Endothelial cell (in vitro differentiated cells): ENCODE data around the gene PACRG. TPM values are rescaled to one million over a fixed set of nuclear protein-coding genes. Genes with fewer than 3 reads are reported as not detected.

ENCODE experiments used
- DNase-seq: peaks from one replicate; pipeline ENCODE4 v3.0.0; 2021; ENCODE audit warnings: low spot score
- H3K27ac Mint-ChIP-seq: one replicate; pipeline ENCODE4 v1.8.0; 2021; ENCODE audit warnings: mixed read lengths, inconsistent platforms; ENCODE audit not compliant: unreplicated experiment
- H3K27me3 Mint-ChIP-seq: one replicate; pipeline ENCODE4 v1.8.0; 2021; ENCODE audit warnings: mild to moderate bottlenecking, moderate library complexity, mixed read lengths, inconsistent platforms; ENCODE audit not compliant: unreplicated experiment
- H3K36me3 Mint-ChIP-seq: one replicate; pipeline ENCODE4 v1.8.0; 2021; ENCODE audit warnings: mild to moderate bottlenecking, low read depth, mixed read lengths, inconsistent platforms; ENCODE audit not compliant: unreplicated experiment
- H3K4me1 Mint-ChIP-seq: one replicate; pipeline ENCODE4 v1.8.0; 2021; ENCODE audit warnings: mild to moderate bottlenecking, mixed read lengths, inconsistent platforms; ENCODE audit not compliant: unreplicated experiment
- H3K4me3 Mint-ChIP-seq: one replicate; pipeline ENCODE4 v1.8.0; 2021; ENCODE audit warnings: mild to moderate bottlenecking, mixed read lengths, inconsistent platforms; ENCODE audit not compliant: unreplicated experiment
- H3K9me3 Mint-ChIP-seq: one replicate; pipeline ENCODE4 v1.8.0; 2021; ENCODE audit warnings: mixed read lengths, inconsistent platforms; ENCODE audit not compliant: unreplicated experiment
- CTCF ChIP-seq: fragments of 200-600 bp; sonication (generic); IDR thresholded peaks from one replicate; pipeline ENCODE4 v1.5.0; 2021; ENCODE audit warnings: antibody characterized with exemption; ENCODE audit not compliant: unreplicated experiment
- total RNA-seq: library from RNA; stranded (reverse); fragmentation: NEBNext Ultra II Directional; extraction: Animal tissue kit (Norgen Biotek cat#: 25700); gene quantifications from one replicate; pipeline ENCODE4 v1.2.1, GENCODE V29; 2021; ENCODE audit not compliant: unreplicated experiment

Gene PACRG
- total RNA-seq, 1 donor from 2014 or later, result 1.1 TPM

GRCh38 chr6:163342571-163343539 lies 615.1 kb downstream of the PACRG start:
- no peak for TF ChIP-seq CTCF
- Mint-ChIP-seq H3K36me3 (no peaks in the 10 kb centered on the region), H3K4me1 (peaks cover 21% of the 10 kb centered on the region), H3K9me3 (no peaks in the 10 kb centered on the region), H3K4me3 (no peak overlapping the region), H3K27ac (no peak overlapping the region), H3K27me3 (peaks cover 2% of the 10 kb centered on the region)
- DNase-seq, result no peak

GRCh38 chr6:163343609-163344008 lies 615.8 kb downstream of the PACRG start:
- H3K27ac Mint-ChIP-seq, result no peak overlapping the region
- TF ChIP-seq CTCF, result no peak
- peaks cover 15% of the 10 kb centered on the region for H3K4me1 Mint-ChIP-seq
- H3K27me3 Mint-ChIP-seq, result peaks cover 2% of the 10 kb centered on the region
- no peak for DNase-seq
- no peaks in the 10 kb centered on the region for H3K9me3 Mint-ChIP-seq
- no peaks in the 10 kb centered on the region for H3K36me3 Mint-ChIP-seq
- no peak overlapping the region for H3K4me3 Mint-ChIP-seq

GRCh38 chr6:163344411-163344810 lies 616.6 kb downstream of the PACRG start:
- DNase-seq, result no peak
- no peaks in the 10 kb centered on the region for H3K36me3 Mint-ChIP-seq
- H3K4me1 Mint-ChIP-seq, result peaks cover 8% of the 10 kb centered on the region
- no peak overlapping the region for H3K27ac Mint-ChIP-seq
- H3K4me3 Mint-ChIP-seq, result no peak overlapping the region
- no peaks in the 10 kb centered on the region for H3K9me3 Mint-ChIP-seq
- peaks cover 2% of the 10 kb centered on the region for H3K27me3 Mint-ChIP-seq
- no peak for TF ChIP-seq CTCF

GRCh38 chr6:163345931-163346330 lies 618.2 kb downstream of the PACRG start:
- Mint-ChIP-seq H3K27me3 (peaks cover 2% of the 10 kb centered on the region), H3K4me1 (peaks cover 6% of the 10 kb centered on the region), H3K9me3 (no peaks in the 10 kb centered on the region)

More at GRCh38 chr6:163345931-163346330, 618.2 kb downstream of the PACRG start:
- Mint-ChIP-seq H3K4me3 (no peak overlapping the region), H3K36me3 (no peaks in the 10 kb centered on the region), H3K27ac (no peak overlapping the region)
- no peak for DNase-seq
- no peak for TF ChIP-seq CTCF
